Measurements from ENCODE around the gene NDNF. TPM values are rescaled to one million over a fixed set of nuclear protein-coding genes. Genes with fewer than 3 reads are reported as not detected.

Gene NDNF
- total RNA-seq, 1 donor from 2014 or later = 0.34 TPM

GRCh38 chr4:121011780-121012340, 60.5 kb downstream of the NDNF start:
- H3K36me3 ChIP-seq (ENCODE audit: insufficient read depth, low read length) = no peaks in the 10 kb centered on the region

DNA sequence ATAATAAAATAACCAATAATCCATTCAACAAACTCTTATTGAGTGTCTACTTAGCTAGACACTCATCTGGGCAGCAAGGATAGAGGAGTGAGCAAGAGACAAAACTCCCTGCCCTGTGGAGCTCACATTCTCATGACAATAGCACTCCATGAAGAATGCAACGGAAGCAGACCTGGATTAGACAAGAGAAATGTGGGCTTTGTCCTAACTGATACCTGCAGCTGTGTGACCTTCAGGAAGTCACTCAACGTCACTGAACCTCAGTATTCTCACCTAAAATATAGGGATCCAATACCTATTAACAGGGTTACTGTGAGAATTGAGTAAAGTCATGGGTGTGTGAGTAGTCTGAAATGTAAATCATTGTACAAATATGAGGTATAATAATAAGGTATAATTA, 61.2 kb downstream of the NDNF start:
- H3K4me3 Mint-ChIP-seq (ENCODE audit: unreplicated experiment) = no peak overlapping the region
- H3K9me3 Mint-ChIP-seq (ENCODE audit: unreplicated experiment) = no peaks in the 10 kb centered on the region
- DNase-seq (ENCODE audit: low read depth) = no peak
- peaks cover 9% of the 10 kb centered on the region for H3K4me1 Mint-ChIP-seq (ENCODE audit: low read depth, unreplicated experiment)
- no peaks in the 10 kb centered on the region for H3K36me3 Mint-ChIP-seq (ENCODE audit: low read depth, unreplicated experiment)
- H3K27me3 Mint-ChIP-seq (ENCODE audit: low read depth, unreplicated experiment) = peaks cover 1% of the 10 kb centered on the region
- H2AFZ ChIP-seq (ENCODE audit: low read depth, low read length) = no peak overlapping the region
- no peak overlapping the region for H3K4me3 ChIP-seq (ENCODE audit: insufficient read depth, low read depth, low read length)
- no peak overlapping the region for H3K4me2 ChIP-seq (ENCODE audit: low read length)
- H3K9me3 ChIP-seq (ENCODE audit: insufficient read depth, low read depth, low read length) = no peaks in the 10 kb centered on the region
- no peaks in the 10 kb centered on the region for H3K4me1 ChIP-seq (ENCODE audit: insufficient read depth, low read length)
- H3K36me3 ChIP-seq (ENCODE audit: insufficient read depth, low read length) = no peaks in the 10 kb centered on the region
- no peak for FAIRE-seq
- H3K27ac Mint-ChIP-seq (ENCODE audit: unreplicated experiment) = no peak overlapping the region
- no peak overlapping the region for H3K9ac ChIP-seq (ENCODE audit: low read length)
- H3K27me3 ChIP-seq (ENCODE audit: insufficient read depth, low read length) = no peaks in the 10 kb centered on the region
- no peaks in the 10 kb centered on the region for H3K79me2 ChIP-seq (ENCODE audit: insufficient read depth, low read length)
- H4K20me1 ChIP-seq (ENCODE audit: insufficient read depth, low read length) = no peaks in the 10 kb centered on the region
- TF ChIP-seq, protein P1, sequence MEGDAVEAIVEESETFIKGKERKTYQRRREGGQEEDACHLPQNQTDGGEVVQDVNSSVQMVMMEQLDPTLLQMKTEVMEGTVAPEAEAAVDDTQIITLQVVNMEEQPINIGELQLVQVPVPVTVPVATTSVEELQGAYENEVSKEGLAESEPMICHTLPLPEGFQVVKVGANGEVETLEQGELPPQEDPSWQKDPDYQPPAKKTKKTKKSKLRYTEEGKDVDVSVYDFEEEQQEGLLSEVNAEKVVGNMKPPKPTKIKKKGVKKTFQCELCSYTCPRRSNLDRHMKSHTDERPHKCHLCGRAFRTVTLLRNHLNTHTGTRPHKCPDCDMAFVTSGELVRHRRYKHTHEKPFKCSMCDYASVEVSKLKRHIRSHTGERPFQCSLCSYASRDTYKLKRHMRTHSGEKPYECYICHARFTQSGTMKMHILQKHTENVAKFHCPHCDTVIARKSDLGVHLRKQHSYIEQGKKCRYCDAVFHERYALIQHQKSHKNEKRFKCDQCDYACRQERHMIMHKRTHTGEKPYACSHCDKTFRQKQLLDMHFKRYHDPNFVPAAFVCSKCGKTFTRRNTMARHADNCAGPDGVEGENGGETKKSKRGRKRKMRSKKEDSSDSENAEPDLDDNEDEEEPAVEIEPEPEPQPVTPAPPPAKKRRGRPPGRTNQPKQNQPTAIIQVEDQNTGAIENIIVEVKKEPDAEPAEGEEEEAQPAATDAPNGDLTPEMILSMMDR (IDR thresholded peaks at IDR 0.05; ENCODE audit: insufficient read depth, low read depth, low read length) = no peak
- TF ChIP-seq EZH2 (IDR thresholded peaks at IDR 0.05; ENCODE audit: insufficient read depth, low read length) = no peak
- H3K27ac ChIP-seq (ENCODE audit: low read depth, low read length) = no peak overlapping the region

More at GRCh38 chr4:121011780-121012340, 60.5 kb downstream of the NDNF start:
- Histone ChIP-seq H3K27ac (ENCODE audit: low read depth, low read length) (no peak overlapping the region), H3K4me1 (ENCODE audit: insufficient read depth, low read length) (no peaks in the 10 kb centered on the region), H3K79me2 (ENCODE audit: insufficient read depth, low read length) (no peaks in the 10 kb centered on the region), H3K27me3 (ENCODE audit: insufficient read depth, low read length) (no peaks in the 10 kb centered on the region), H2AFZ (ENCODE audit: low read depth, low read length) (no peak overlapping the region), H3K9ac (ENCODE audit: low read length) (no peak overlapping the region), H4K20me1 (ENCODE audit: insufficient read depth, low read length) (no peaks in the 10 kb centered on the region), H3K4me3 (ENCODE audit: insufficient read depth, low read depth, low read length) (no peak overlapping the region), H3K9me3 (ENCODE audit: insufficient read depth, low read depth, low read length) (no peaks in the 10 kb centered on the region), H3K4me2 (ENCODE audit: low read length) (no peak overlapping the region)
- DNase-seq (ENCODE audit: low read depth) (no peak), FAIRE-seq (no peak)
- no peak for TF ChIP-seq EZH2 (IDR thresholded peaks at IDR 0.05; ENCODE audit: insufficient read depth, low read length)
- TF ChIP-seq, protein P1 (IDR thresholded peaks at IDR 0.05; ENCODE audit: insufficient read depth, low read depth, low read length) = no peak
- Mint-ChIP-seq H3K4me3 (ENCODE audit: unreplicated experiment) (no peak overlapping the region), H3K27me3 (ENCODE audit: low read depth, unreplicated experiment) (peaks cover 1% of the 10 kb centered on the region), H3K4me1 (ENCODE audit: low read depth, unreplicated experiment) (peaks cover 9% of the 10 kb centered on the region), H3K9me3 (ENCODE audit: unreplicated experiment) (no peaks in the 10 kb centered on the region), H3K27ac (ENCODE audit: unreplicated experiment) (no peak overlapping the region), H3K36me3 (ENCODE audit: low read depth, unreplicated experiment) (no peaks in the 10 kb centered on the region)
